ENCODE results near the gene CEP68. TPM values are rescaled to one million over a fixed set of nuclear protein-coding genes. Genes with fewer than 3 reads are reported as not detected.

Gene CEP68
- total RNA-seq, 1 donor from 2014 or later = 25.0 TPM

DNA sequence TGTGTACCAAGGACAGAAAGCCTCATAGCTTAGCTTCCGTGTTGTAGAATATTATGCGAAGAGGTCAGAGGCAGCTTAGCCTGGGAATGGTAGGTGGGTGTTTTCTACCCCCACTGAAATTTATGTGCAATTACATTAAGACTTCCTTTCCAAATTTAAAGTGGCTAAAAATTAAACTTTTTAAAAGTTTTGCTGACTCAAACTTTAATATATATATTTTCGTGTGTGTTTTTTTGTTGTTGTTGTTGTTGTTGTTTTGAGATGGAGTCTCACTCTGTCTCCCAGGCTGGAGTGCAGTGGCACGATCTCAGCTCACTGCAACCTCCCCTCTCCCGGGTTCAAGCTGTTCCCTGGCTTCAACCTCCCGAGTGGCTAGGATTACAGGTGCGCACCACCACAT lies 77.9 kb downstream of the CEP68 start:
- intact Hi-C loops (cut with DNase I) = loop anchor here (5.0 kb wide), 1 partner anchor 77 kb away; the partner anchor contains the start of gene CEP68
- no peaks in the 10 kb centered on the region for H3K9me3 ChIP-seq
- DNase-seq (ENCODE audit: extremely low spot score in 2 of 2) = no peak
- peaks cover 4% of the 10 kb centered on the region for H3K4me1 ChIP-seq
- H3K4me3 ChIP-seq = no peak overlapping the region
- H3K27ac ChIP-seq = no peak overlapping the region
- H3K36me3 ChIP-seq = no peaks in the 10 kb centered on the region
- TF ChIP-seq POLR2AphosphoS5 (IDR thresholded peaks at IDR 0.05; ENCODE audit: insufficient read depth in 1 of 2, low read depth in 1 of 2) (no peak), POLR2A (IDR thresholded peaks at IDR 0.05) (no peak)
- TF ChIP-seq, protein P1, sequence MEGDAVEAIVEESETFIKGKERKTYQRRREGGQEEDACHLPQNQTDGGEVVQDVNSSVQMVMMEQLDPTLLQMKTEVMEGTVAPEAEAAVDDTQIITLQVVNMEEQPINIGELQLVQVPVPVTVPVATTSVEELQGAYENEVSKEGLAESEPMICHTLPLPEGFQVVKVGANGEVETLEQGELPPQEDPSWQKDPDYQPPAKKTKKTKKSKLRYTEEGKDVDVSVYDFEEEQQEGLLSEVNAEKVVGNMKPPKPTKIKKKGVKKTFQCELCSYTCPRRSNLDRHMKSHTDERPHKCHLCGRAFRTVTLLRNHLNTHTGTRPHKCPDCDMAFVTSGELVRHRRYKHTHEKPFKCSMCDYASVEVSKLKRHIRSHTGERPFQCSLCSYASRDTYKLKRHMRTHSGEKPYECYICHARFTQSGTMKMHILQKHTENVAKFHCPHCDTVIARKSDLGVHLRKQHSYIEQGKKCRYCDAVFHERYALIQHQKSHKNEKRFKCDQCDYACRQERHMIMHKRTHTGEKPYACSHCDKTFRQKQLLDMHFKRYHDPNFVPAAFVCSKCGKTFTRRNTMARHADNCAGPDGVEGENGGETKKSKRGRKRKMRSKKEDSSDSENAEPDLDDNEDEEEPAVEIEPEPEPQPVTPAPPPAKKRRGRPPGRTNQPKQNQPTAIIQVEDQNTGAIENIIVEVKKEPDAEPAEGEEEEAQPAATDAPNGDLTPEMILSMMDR (IDR thresholded peaks at IDR 0.05) = no peak
- no peaks in the 10 kb centered on the region for H3K27me3 ChIP-seq

DNA sequence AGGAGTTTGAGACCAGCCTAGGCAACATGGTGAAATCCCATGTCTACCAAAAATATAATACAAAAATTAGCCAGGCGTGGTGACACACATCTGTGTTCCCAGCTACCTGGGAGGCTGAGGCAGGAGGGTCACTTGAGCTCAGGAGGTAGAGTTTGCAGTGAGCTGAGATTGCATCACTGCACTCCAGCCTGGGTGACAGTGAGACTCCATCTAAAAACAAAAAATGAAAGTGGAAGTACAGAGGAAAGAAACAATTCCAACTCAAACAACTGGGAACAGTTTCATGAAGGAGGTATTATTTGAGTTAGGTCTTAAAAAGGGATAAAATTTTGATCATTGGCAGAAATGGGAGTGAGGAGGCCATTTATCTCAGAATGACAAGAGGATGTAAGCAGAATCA lies 80.0 kb downstream of the CEP68 start:
- no peak for DNase-seq (ENCODE audit: extremely low spot score in 2 of 2)
- H3K4me3 ChIP-seq = no peak overlapping the region
- no peaks in the 10 kb centered on the region for H3K9me3 ChIP-seq
- no peaks in the 10 kb centered on the region for H3K36me3 ChIP-seq
- H3K27ac ChIP-seq = no peak overlapping the region
- intact Hi-C loops (cut with DNase I) = no loop called here
- no peaks in the 10 kb centered on the region for H3K27me3 ChIP-seq
- TF ChIP-seq, protein P1 (IDR thresholded peaks at IDR 0.05) = no peak
- H3K4me1 ChIP-seq = no peaks in the 10 kb centered on the region

Other genes with a start within 250 kb of the CEP68 start
- 11.5 TPM for gene SLC1A4, start 67.0 kb upstream of the CEP68 start, total RNA-seq
- 92.3 TPM for gene RAB1A, start 73.7 kb downstream of the CEP68 start, total RNA-seq
- 70.0 TPM for gene ACTR2, start 171.4 kb downstream of the CEP68 start, total RNA-seq